GM20000 (cell line): ENCODE results near the gene CD81.

Source experiments
- DNase-seq: peaks from one replicate; pipeline ENCODE4 v3.0.0; 2012; ENCODE audit warnings: low spot score
- CTCF ChIP-seq: IDR thresholded peaks from 2 replicates; pipeline ENCODE4 v1.5.1; 2012; ENCODE audit warnings: mild to moderate bottlenecking, control low read depth; ENCODE audit errors: extremely low read depth, missing control alignments

CD81 gene

GRCh38 chr11:2400762-2401435 is 23.8 kb downstream of the CD81 start:
- DNase-seq, result no peak
- TF ChIP-seq CTCF, result no peak

DNA sequence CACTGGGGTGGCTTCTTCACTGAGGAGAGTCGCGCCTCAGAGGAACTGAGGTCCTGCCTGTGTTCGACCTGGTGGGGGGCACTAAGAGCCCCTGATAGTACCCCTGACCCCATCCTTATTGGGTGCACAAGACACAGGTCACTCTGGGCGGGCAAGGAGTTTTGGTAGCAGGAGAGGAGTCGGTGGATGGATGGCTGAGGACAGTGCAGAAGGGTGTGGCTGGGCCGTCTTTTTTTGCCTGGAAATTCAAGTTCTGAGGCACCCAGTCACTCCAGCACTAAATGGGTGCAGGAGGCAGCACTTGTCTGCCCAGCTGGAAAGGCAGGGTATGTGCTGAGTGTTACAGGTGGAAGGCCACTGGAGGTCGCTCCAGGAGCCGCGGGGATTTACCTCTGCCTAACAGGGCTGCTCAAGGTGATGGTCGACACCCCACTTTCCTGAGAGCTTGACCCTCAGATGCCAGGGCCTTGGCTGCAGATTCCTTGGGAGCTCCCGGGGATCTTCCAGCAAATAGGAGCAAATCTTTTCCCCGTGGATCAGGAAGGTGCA is 24.4 kb downstream of the CD81 start:
- no peak for DNase-seq
- TF ChIP-seq CTCF, result no peak

DNA sequence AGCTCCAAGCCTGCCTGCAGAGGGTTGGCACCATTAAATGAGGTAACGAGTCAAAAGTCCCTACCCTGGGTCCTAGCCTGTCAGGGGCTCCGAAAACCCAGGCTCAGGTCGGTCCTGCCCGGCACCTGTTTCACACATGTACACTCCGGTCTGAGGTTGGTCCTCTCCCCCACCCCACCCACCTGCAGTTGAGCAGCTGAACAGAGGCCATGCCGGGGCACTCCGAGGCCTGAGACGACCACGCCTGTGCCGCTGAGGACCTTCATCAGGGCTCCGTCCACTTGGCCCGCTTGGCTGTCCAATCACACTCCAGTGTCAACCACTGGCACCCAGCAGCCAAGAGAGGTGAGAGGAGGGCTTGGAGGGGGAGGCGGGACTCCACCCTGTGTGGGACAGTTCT is 25.0 kb downstream of the CD81 start:
- DNase-seq, result no peak
- no peak for TF ChIP-seq CTCF

GRCh38 chr11:2402890-2403645 is 26.0 kb downstream of the CD81 start:
- no peak for TF ChIP-seq CTCF
- no peak for DNase-seq

DNA sequence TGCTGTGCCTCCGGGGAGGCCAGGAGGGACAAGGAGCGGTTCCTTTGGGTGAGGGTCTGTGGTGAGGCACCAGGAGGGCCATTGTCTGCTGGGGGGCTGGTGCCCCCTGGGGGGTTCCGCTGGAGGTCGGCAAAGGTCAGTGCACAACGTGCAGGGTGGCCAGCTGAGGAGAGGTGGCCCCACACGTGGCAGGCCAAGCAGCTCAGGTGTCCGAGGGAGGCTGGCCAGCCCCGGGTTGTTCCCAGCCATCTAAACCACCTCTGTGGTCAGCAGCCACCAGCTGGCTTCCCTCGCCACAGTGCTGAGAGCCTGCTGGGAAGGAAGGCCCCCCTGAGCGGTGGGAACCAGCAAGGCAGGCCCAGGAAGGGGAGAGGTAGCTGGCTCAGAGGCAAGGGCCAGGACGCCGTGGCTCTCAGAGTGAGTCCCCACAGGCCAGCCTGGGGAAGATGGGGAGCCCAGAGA is 27.7 kb downstream of the CD81 start:
- no peak for DNase-seq
- TF ChIP-seq CTCF, result no peak

- DNase-seq, result no peak
- TF ChIP-seq CTCF, result no peak
Observed at GRCh38 chr11:2406451-2406850, 29.3 kb downstream of the CD81 start.

DNA sequence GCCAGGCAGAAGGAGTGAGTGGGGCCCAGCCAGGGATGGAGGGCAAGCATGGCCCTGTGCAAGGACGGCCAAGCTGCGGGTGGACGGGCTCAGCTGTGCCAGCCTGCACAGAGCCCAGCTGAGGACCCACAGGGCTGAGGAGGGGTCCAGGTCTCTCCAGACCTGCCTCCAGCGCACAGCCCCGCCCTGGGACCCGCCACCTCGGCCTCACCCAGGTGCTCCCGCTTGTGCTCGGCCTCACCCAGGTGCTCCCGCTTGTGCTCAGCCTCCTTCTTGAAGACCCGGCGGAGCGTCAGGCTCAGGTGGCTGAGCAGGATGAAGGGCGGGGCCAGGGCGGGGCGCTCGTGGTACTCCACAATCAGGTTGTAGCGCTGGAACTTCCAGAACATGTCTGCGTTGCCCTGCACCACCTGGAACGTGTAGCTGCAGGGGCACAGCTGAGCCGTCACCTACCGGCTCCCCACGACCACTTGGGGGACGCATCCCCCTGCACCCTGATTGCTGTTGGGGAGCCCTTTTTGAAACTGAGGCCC is 29.8 kb downstream of the CD81 start:
- TF ChIP-seq CTCF, result no peak
- DNase-seq, result no peak
